Caco-2 (cell line): ENCODE data around the gene NTF3. TPM values are rescaled to one million over a fixed set of nuclear protein-coding genes. Genes with fewer than 3 reads are reported as not detected.

Source experiments
- BruUV-seq: library from RNA; stranded (reverse); fragments of 400-500 nt; replicated peaks from 2 replicates; lab custom pipeline; 2021; lab: Mats Ljungman, UMichigan
- CTCF ChIA-PET: fragments of 300-600 bp; sonication (Branson Sonifier 250); formaldehyde crosslinking; loops from one replicate; lab custom pipeline; 2022; ENCODE audit warnings: antibody characterized with exemption; lab: Charles Lee
- POLR2A ChIA-PET: fragments of 300-600 bp; sonication (Branson Sonifier 250); formaldehyde crosslinking; loops from one replicate; lab custom pipeline; 2022; ENCODE audit warnings: antibody characterized with exemption; lab: Charles Lee
- DNase-seq, 2 experiments: peaks; one replicate each; pipeline versions ENCODE4 v3.0.0 to v3.0.0-alpha.2; 2020 to 2022
- H3K27me3 ChIP-seq: replicated peaks from 2 replicates; pipeline ENCODE4 v1.6.0; 2011; ENCODE audit warnings: low read length; ENCODE audit not compliant: control insufficient read depth, insufficient read depth
- H3K36me3 ChIP-seq: 2 replicates; pipeline ENCODE4 v1.5.1; 2011; ENCODE audit warnings: low read length; ENCODE audit not compliant: control insufficient read depth, insufficient read depth
- H3K4me1 ChIP-seq: fragments of 250-450 bp; sonication (Bioruptor Pico); 2 replicates; pipeline ENCODE4 v1.5.1; 2020; ENCODE audit warnings: mild to moderate bottlenecking
- H3K4me3 ChIP-seq: 2 replicates; pipeline ENCODE4 v1.5.1; 2011; ENCODE audit warnings: low read depth, mild to moderate bottlenecking, control low read depth, low read length
- H3K9me3 ChIP-seq: fragments of 250-450 bp; sonication (Bioruptor Pico); 2 replicates; pipeline ENCODE4 v1.5.1; 2020; ENCODE audit warnings: mild to moderate bottlenecking, moderate library complexity
- H3K27ac Mint-ChIP-seq: one replicate; pipeline ENCODE4 v1.8.0; 2022; ENCODE audit warnings: mixed read lengths; ENCODE audit not compliant: unreplicated experiment
- H3K27me3 Mint-ChIP-seq: one replicate; pipeline ENCODE4 v1.8.0; 2022; ENCODE audit warnings: mixed read lengths; ENCODE audit not compliant: insufficient read depth, unreplicated experiment
- H3K36me3 Mint-ChIP-seq: one replicate; pipeline ENCODE4 v1.8.0; 2022; ENCODE audit warnings: mild to moderate bottlenecking, mixed read lengths; ENCODE audit not compliant: insufficient read depth, unreplicated experiment
- H3K4me1 Mint-ChIP-seq: one replicate; pipeline ENCODE4 v1.8.0; 2022; ENCODE audit warnings: low read depth, mixed read lengths; ENCODE audit not compliant: unreplicated experiment
- H3K4me3 Mint-ChIP-seq: one replicate; pipeline ENCODE4 v1.8.0; 2022; ENCODE audit warnings: mild to moderate bottlenecking, moderate library complexity, mixed read lengths; ENCODE audit not compliant: unreplicated experiment
- H3K9me3 Mint-ChIP-seq: one replicate; pipeline ENCODE4 v1.8.0; 2022; ENCODE audit warnings: mixed read lengths; ENCODE audit not compliant: unreplicated experiment
- CTCF ChIP-seq, 2 experiments: fragments of 200-600 bp in 1 of 2; IDR thresholded peaks; 1 replicate in 1 of 2; 2 replicates in 1 of 2; pipeline versions ENCODE4 v1.5.1 to v1.8.0; 2011 to 2022; ENCODE audit warnings: antibody characterized with exemption in 1 of 2, control low read depth in 1 of 2, inconsistent platforms in 1 of 2, low read depth in 1 of 2, low read length in 1 of 2, mild to moderate bottlenecking in 1 of 2, moderate library complexity in 1 of 2; ENCODE audit not compliant: insufficient read depth in 1 of 2, severe bottlenecking in 1 of 2, unreplicated experiment in 1 of 2
- intact Hi-C: fragments of 100-400 bp; cut with micrococcal nuclease; formaldehyde crosslinking; loops from one replicate; pipeline ENCODE4 v1.10.0; 2022; ENCODE audit not compliant: unreplicated experiment
- total RNA-seq: library from RNA; stranded (reverse); gene quantifications from 2 replicates; pipeline ENCODE4 v1.2.3, GENCODE V29; 2022

NTF3 gene
- total RNA-seq, 1 experiment from 2014 or later: 5.3 TPM

GRCh38 chr12:5439788-5440300, 7.9 kb downstream of the NTF3 start:
- H3K9me3 Mint-ChIP-seq: no peaks in the 10 kb centered on the region
- intact Hi-C loops: loop anchor here (5.0 kb wide), 2 partner anchors 198 to 358 kb away; no protein-coding TSS in a partner anchor
- POLR2A ChIA-PET: no interaction called here

GRCh38 chr12:5440978-5441377, 9.1 kb downstream of the NTF3 start:
- no peak overlapping the region for H3K27ac Mint-ChIP-seq
- no peaks in the 10 kb centered on the region for H3K27me3 Mint-ChIP-seq
- no peak for TF ChIP-seq CTCF (IDR thresholded peaks at IDR 0.05; ENCODE audit: insufficient read depth in 1 of 2, low read depth in 1 of 2, low read length in 1 of 2, severe bottlenecking in 1 of 2, unreplicated experiment in 1 of 2)
- BruUV-seq: no TSS peak
- H3K4me3 Mint-ChIP-seq: no peak overlapping the region
- intact Hi-C loops: loop anchor here (5.0 kb wide), 2 partner anchors 199 to 359 kb away; no protein-coding TSS in a partner anchor
- no peaks in the 10 kb centered on the region for H3K36me3 Mint-ChIP-seq
- H3K4me1 Mint-ChIP-seq: peaks cover 7% of the 10 kb centered on the region
- POLR2A ChIA-PET: no interaction called here
- Histone ChIP-seq H3K4me1 (no peaks in the 10 kb centered on the region), H3K4me3 (no peak overlapping the region), H3K27me3 (no peaks in the 10 kb centered on the region), H3K36me3 (no peaks in the 10 kb centered on the region), H3K9me3 (no peaks in the 10 kb centered on the region)
- no peak for DNase-seq
- CTCF ChIA-PET: interaction anchor here (0.9 to 1.1 kb wide), 3 partner anchors 13 to 241 kb away, joined by 3 to 7 read pairs (median 4); no protein-coding TSS in a partner anchor
- H3K9me3 Mint-ChIP-seq: no peaks in the 10 kb centered on the region

More at GRCh38 chr12:5439788-5440300, 7.9 kb downstream of the NTF3 start:
- Histone ChIP-seq H3K36me3 (no peaks in the 10 kb centered on the region), H3K4me3 (no peak overlapping the region), H3K27me3 (no peaks in the 10 kb centered on the region), H3K9me3 (no peaks in the 10 kb centered on the region), H3K4me1 (no peaks in the 10 kb centered on the region)
- TF ChIP-seq CTCF (IDR thresholded peaks at IDR 0.05; ENCODE audit: insufficient read depth in 1 of 2, low read depth in 1 of 2, low read length in 1 of 2, severe bottlenecking in 1 of 2, unreplicated experiment in 1 of 2): no peak
- Mint-ChIP-seq H3K4me1 (peaks cover 7% of the 10 kb centered on the region), H3K27ac (no peak overlapping the region), H3K27me3 (no peaks in the 10 kb centered on the region), H3K4me3 (no peak overlapping the region), H3K36me3 (no peaks in the 10 kb centered on the region)
- CTCF ChIA-PET: interaction anchor here (0.6 to 1.7 kb wide), 2 partner anchors 11 to 76 kb away, joined by 3 to 5 read pairs; no protein-coding TSS in a partner anchor
- DNase-seq: no peak
- BruUV-seq: no TSS peak

GRCh38 chr12:5441497-5442236, 9.8 kb downstream of the NTF3 start:
- Mint-ChIP-seq H3K27ac (no peak overlapping the region), H3K9me3 (no peaks in the 10 kb centered on the region), H3K4me1 (peaks cover 7% of the 10 kb centered on the region), H3K36me3 (no peaks in the 10 kb centered on the region), H3K27me3 (no peaks in the 10 kb centered on the region), H3K4me3 (no peak overlapping the region)
- Histone ChIP-seq H3K9me3 (no peaks in the 10 kb centered on the region), H3K4me3 (no peak overlapping the region), H3K27me3 (no peaks in the 10 kb centered on the region), H3K4me1 (no peaks in the 10 kb centered on the region), H3K36me3 (no peaks in the 10 kb centered on the region)
- BruUV-seq: no TSS peak
- no peak for TF ChIP-seq CTCF (IDR thresholded peaks at IDR 0.05; ENCODE audit: insufficient read depth in 1 of 2, low read depth in 1 of 2, low read length in 1 of 2, severe bottlenecking in 1 of 2, unreplicated experiment in 1 of 2)
- ChIA-PET CTCF (interaction anchor here (0.6 to 2.1 kb wide), 8 partner anchors 9 to 270 kb away, joined by 3 to 17 read pairs (median 4); no protein-coding TSS in a partner anchor), POLR2A (no interaction called here)
- intact Hi-C loops: loop anchor here (1.0 to 5.0 kb wide), 8 partner anchors 9 to 419 kb away; partner anchors contain the start of gene NTF3
- DNase-seq: no peak
